Measurements from ENCODE around the gene JARID2. TPM values are rescaled to one million over a fixed set of nuclear protein-coding genes. Genes with fewer than 3 reads are reported as not detected.

JARID2 gene
- total RNA-seq, 8 experiments from 2014 or later: 11.8 to 39.9 (median 30.7) TPM

- Histone ChIP-seq H3K27ac (no peak overlapping the region), H3K4me1 (replicated peaks in 1 of 2) (no peaks in the 10 kb centered on the region), H3K4me3 (no peak overlapping the region)
- in situ Hi-C loops (cut with MboI; ENCODE audit: low pct_unique_long_range_greater_than_20kb in 2 of 9, low sequenced_read_pairs in 9 of 9, unreplicated experiment in 9 of 9): loop anchor here in 1 of 9 experiments (25.0 kb wide), 1 partner anchor 99 kb away; no protein-coding TSS in a partner anchor
- WGBS, 10 experiments: 85 to 96% methylated on average over 4 to 9 of the region's 34 CpGs; no CpG with 5 or more reads in 8 of the 10 experiments
- ATAC-seq (replicated peaks in 6 of 8): peak in 3 of 8 experiments; percentile 11 to 28 (median 11)
Measured at GRCh38 chr6:15513131-15513771, 267.4 kb downstream of the JARID2 start.

- peak in 3 of 8 experiments; percentile 19 to 47 (median 39) for ATAC-seq (replicated peaks in 6 of 8)
- 47 to 100% (median 85%) methylated on average over 1 to 10 of the region's 21 CpGs; no CpG with 5 or more reads in 5 of the 10 experiments for WGBS, 10 experiments
- no peak overlapping the region for H3K4me3 ChIP-seq
- H3K27ac ChIP-seq: no peak overlapping the region
- in situ Hi-C loops (cut with MboI; ENCODE audit: low pct_unique_long_range_greater_than_20kb in 2 of 9, low sequenced_read_pairs in 9 of 9, unreplicated experiment in 9 of 9): loop anchor here in 1 of 9 experiments (25.0 kb wide), 1 partner anchor 98 kb away; no protein-coding TSS in a partner anchor
- H3K4me1 ChIP-seq (replicated peaks in 1 of 2): no peaks in the 10 kb centered on the region
Measured at GRCh38 chr6:15513801-15514711, 268.2 kb downstream of the JARID2 start.

GRCh38 chr6:15515226-15515625 lies 269.4 kb downstream of the JARID2 start:
- H3K4me1 ChIP-seq (replicated peaks in 1 of 2): no peaks in the 10 kb centered on the region
- in situ Hi-C loops (cut with MboI; ENCODE audit: low pct_unique_long_range_greater_than_20kb in 2 of 9, low sequenced_read_pairs in 9 of 9, unreplicated experiment in 9 of 9): loop anchor here in 1 of 9 experiments (25.0 kb wide), 1 partner anchor 97 kb away; no protein-coding TSS in a partner anchor
- H3K27ac ChIP-seq: no peak overlapping the region
- no peak overlapping the region for H3K4me3 ChIP-seq
- 90 to 100% (median 97%) methylated on average over 2 to 6 of the region's 6 CpGs; no CpG with 5 or more reads in 4 of the 10 experiments for WGBS, 10 experiments
- ATAC-seq (replicated peaks in 6 of 8): no peak

GRCh38 chr6:15515660-15516375 lies 269.9 kb downstream of the JARID2 start:
- no peak for ATAC-seq (replicated peaks in 6 of 8)
- H3K4me3 ChIP-seq: no peak overlapping the region
- WGBS, 10 experiments: 50 to 100% (median 88%) methylated on average over 1 to 16 of the region's 18 CpGs
- no peaks in the 10 kb centered on the region for H3K4me1 ChIP-seq (replicated peaks in 1 of 2)
- in situ Hi-C loops (cut with MboI; ENCODE audit: low pct_unique_long_range_greater_than_20kb in 2 of 9, low sequenced_read_pairs in 9 of 9, unreplicated experiment in 9 of 9): loop anchor here in 1 of 9 experiments (25.0 kb wide), 1 partner anchor 96 kb away; no protein-coding TSS in a partner anchor
- H3K27ac ChIP-seq: no peak overlapping the region

GRCh38 chr6:15516378-15516777 lies 270.5 kb downstream of the JARID2 start:
- WGBS, 10 experiments: 97 to 100% (median 97%) methylated on average over 1 to 9 of the region's 13 CpGs; no CpG with 5 or more reads in 5 of the 10 experiments
- in situ Hi-C loops (cut with MboI; ENCODE audit: low pct_unique_long_range_greater_than_20kb in 2 of 9, low sequenced_read_pairs in 9 of 9, unreplicated experiment in 9 of 9): loop anchor here in 1 of 9 experiments (25.0 kb wide), 1 partner anchor 96 kb away; no protein-coding TSS in a partner anchor
- no peak for ATAC-seq (replicated peaks in 6 of 8)
- H3K4me1 ChIP-seq (replicated peaks in 1 of 2): no peaks in the 10 kb centered on the region
- H3K27ac ChIP-seq: no peak overlapping the region
- no peak overlapping the region for H3K4me3 ChIP-seq

- 87 to 100% (median 96%) methylated on average over 2 to 9 of the region's 29 CpGs; no CpG with 5 or more reads in 5 of the 10 experiments for WGBS, 10 experiments
- in situ Hi-C loops (cut with MboI; ENCODE audit: low pct_unique_long_range_greater_than_20kb in 2 of 9, low sequenced_read_pairs in 9 of 9, unreplicated experiment in 9 of 9): loop anchor here in 1 of 9 experiments (25.0 kb wide), 1 partner anchor 95 kb away; no protein-coding TSS in a partner anchor
- H3K4me3 ChIP-seq: no peak overlapping the region
- no peak overlapping the region for H3K27ac ChIP-seq
- ATAC-seq (replicated peaks in 6 of 8): no peak
- H3K4me1 ChIP-seq (replicated peaks in 1 of 2): no peaks in the 10 kb centered on the region
Measured at GRCh38 chr6:15516923-15517560, 271.2 kb downstream of the JARID2 start.

GRCh38 chr6:15517600-15517999 lies 271.7 kb downstream of the JARID2 start:
- Histone ChIP-seq H3K4me1 (replicated peaks in 1 of 2) (no peaks in the 10 kb centered on the region), H3K27ac (no peak overlapping the region), H3K4me3 (no peak overlapping the region)
- in situ Hi-C loops (cut with MboI; ENCODE audit: low pct_unique_long_range_greater_than_20kb in 2 of 9, low sequenced_read_pairs in 9 of 9, unreplicated experiment in 9 of 9): loop anchor here in 1 of 9 experiments (25.0 kb wide), 1 partner anchor 95 kb away; no protein-coding TSS in a partner anchor
- no peak for ATAC-seq (replicated peaks in 6 of 8)
- WGBS, 10 experiments: 80 to 100% (median 100%) methylated on average over 1 to 4 of the region's 11 CpGs; no CpG with 5 or more reads in 5 of the 10 experiments

- ATAC-seq (replicated peaks in 6 of 8): no peak
- H3K4me1 ChIP-seq (replicated peaks in 1 of 2): no peaks in the 10 kb centered on the region
- H3K4me3 ChIP-seq: no peak overlapping the region
- in situ Hi-C loops (cut with MboI; ENCODE audit: low pct_unique_long_range_greater_than_20kb in 2 of 9, low sequenced_read_pairs in 9 of 9, unreplicated experiment in 9 of 9): loop anchor here in 1 of 9 experiments (25.0 kb wide), 1 partner anchor 94 kb away; no protein-coding TSS in a partner anchor
- H3K27ac ChIP-seq: no peak overlapping the region
- WGBS, 10 experiments: 93 to 100% (median 100%) methylated on average over 2 to 7 of the region's 9 CpGs; no CpG with 5 or more reads in 7 of the 10 experiments
Measured at GRCh38 chr6:15518057-15518456, 272.2 kb downstream of the JARID2 start.

- no peak for ATAC-seq (replicated peaks in 6 of 8)
- in situ Hi-C loops (cut with MboI; ENCODE audit: low pct_unique_long_range_greater_than_20kb in 2 of 9, low sequenced_read_pairs in 9 of 9, unreplicated experiment in 9 of 9): loop anchor here in 1 of 9 experiments (25.0 kb wide), 1 partner anchor 93 kb away; no protein-coding TSS in a partner anchor
- H3K4me1 ChIP-seq (replicated peaks in 1 of 2): no peaks in the 10 kb centered on the region
- H3K27ac ChIP-seq: no peak overlapping the region
- no peak overlapping the region for H3K4me3 ChIP-seq
- WGBS, 10 experiments: 80 to 100% (median 93%) methylated on average over 1 to 5 of the region's 10 CpGs; no CpG with 5 or more reads in 5 of the 10 experiments
Measured at GRCh38 chr6:15518878-15519277, 273.0 kb downstream of the JARID2 start.

- 83 to 100% (median 100%) methylated on average over 1 to 3 of the region's 6 CpGs; no CpG with 5 or more reads in 1 of the 10 experiments for WGBS, 10 experiments
- in situ Hi-C loops (cut with MboI; ENCODE audit: low pct_unique_long_range_greater_than_20kb in 2 of 9, low sequenced_read_pairs in 9 of 9, unreplicated experiment in 9 of 9): loop anchor here in 1 of 9 experiments (25.0 kb wide), 1 partner anchor 93 kb away; no protein-coding TSS in a partner anchor
Measured at GRCh38 chr6:15519681-15520080, 273.8 kb downstream of the JARID2 start.

GRCh38 chr6:15520626-15521203 lies 274.8 kb downstream of the JARID2 start:
- no peak overlapping the region for H3K27ac ChIP-seq
- H3K4me1 ChIP-seq (replicated peaks in 1 of 2): no peaks in the 10 kb centered on the region
- no peak overlapping the region for H3K4me3 ChIP-seq
- in situ Hi-C loops (cut with MboI; ENCODE audit: low pct_unique_long_range_greater_than_20kb in 2 of 9, low sequenced_read_pairs in 9 of 9, unreplicated experiment in 9 of 9): loop anchor here in 1 of 9 experiments (25.0 kb wide), 1 partner anchor 92 kb away; no protein-coding TSS in a partner anchor
- no peak for ATAC-seq (replicated peaks in 6 of 8)
- 86 to 100% (median 96%) methylated on average over 3 to 19 of the region's 20 CpGs for WGBS, 10 experiments

More at GRCh38 chr6:15519681-15520080, 273.8 kb downstream of the JARID2 start:
- no peak overlapping the region for H3K4me3 ChIP-seq
- H3K27ac ChIP-seq: no peak overlapping the region
- ATAC-seq (replicated peaks in 6 of 8): no peak
- no peaks in the 10 kb centered on the region for H3K4me1 ChIP-seq (replicated peaks in 1 of 2)
